ENCODE results near the gene PLCL1.

The PLCL1 gene

DNA sequence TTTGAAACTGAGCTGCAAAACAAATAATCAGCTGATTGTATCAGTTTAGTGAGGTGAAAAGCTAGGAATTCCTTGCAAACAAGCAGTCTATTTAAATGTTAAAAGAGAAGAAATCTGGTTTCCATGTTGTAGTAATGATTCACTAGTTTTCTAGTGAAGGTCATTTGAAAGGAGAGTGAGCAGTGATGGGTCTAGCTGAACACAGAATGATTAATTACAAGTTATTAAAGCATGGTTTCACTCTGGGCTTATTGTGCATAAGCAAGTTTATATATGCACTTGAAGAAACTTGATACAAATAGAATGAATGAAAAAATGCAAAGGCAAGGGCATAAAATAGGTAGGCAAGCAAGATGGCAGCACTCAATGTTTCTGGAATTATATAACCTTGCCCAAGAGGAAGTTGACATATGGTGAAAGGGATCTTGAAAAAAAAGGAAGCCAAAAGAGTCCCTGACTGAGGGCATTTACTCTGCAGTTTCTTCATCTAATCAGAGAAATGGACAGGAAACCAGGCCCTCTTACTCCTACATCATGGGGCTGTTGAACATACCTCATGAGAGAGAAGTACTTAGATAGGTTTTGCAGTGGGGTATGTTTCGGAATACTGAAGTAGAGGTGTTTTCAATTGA lies 53.2 kb downstream of the PLCL1 start:
- DNase-seq = peak in 1 of 2 experiments; percentile 32

DNA sequence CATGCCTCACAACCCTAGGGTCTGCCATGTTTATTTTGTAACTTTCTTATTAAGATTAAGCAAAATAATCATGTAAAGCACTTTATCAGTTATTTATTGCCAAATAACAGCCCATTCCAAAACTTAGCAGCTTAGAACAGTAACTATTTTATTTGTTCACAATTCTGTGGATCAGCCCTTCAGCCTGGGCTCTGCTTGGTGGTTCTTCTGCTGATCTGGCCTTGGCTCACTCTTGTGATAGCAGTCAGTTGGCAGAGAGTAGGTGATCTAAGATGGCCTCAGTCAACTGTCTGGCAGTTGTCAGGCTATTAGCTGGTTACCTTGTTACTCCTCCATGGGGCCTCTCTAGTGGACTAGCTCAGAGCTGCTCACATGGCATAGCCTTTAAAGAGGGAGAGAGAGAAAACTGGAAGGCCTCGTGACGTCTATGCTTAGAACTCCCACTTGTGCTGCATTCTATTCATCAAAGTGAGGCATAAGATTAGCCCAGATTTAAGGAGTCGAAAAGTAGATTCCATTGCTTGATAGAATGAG lies 54.3 kb downstream of the PLCL1 start:
- no peak for DNase-seq

DNA sequence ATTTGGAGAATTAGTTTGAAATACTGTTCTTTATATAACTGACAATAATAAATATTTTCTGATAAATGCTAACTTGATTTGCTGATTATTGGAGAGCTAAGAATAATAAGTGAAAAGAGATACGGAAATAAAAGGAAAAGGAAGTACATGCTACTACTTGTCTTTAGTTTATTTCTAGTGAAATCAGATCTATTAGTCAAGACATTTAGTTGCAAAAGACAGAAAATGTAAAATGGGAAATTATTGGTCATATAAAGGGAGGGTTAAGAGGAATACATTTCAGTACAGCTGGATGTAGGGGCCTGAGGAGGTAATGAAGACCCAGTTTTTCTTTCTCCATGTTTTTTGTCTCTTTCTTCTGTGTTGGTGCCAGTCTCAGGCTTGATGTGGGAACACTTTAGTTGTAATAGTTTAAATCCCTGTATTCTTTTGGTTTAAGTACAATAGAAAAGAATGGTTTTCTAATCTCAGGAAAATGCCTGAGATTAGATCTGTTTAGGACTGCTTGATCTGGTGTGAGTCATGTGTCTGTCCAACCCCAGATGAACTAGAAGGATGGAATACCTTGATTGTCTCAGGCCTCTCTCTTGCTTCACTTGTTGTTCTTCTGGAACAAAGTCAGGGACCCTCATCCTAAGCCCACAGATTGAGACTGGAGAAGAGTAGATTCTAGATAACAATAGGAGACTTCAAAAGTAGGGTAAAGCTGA lies 58.0 kb downstream of the PLCL1 start:
- DNase-seq = no peak

DNA sequence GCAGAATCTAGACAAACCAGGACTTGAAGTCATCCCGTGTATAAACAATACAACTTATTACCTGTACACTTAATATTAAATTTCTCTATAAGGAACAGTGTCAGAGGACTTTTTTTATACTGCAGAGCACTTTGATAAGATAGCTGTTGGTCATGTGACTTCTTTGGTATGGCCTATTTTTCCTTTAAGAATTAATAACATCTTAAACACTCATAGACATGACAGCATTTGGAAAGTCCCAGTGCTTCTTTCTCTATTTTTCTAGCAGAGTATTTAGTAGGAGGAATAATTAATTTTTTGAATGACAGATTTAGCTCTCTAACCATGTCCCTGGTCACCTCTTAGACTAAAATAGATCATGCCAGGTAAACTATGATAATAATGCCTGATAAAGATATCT lies 59.4 kb downstream of the PLCL1 start:
- DNase-seq = no peak

DNA sequence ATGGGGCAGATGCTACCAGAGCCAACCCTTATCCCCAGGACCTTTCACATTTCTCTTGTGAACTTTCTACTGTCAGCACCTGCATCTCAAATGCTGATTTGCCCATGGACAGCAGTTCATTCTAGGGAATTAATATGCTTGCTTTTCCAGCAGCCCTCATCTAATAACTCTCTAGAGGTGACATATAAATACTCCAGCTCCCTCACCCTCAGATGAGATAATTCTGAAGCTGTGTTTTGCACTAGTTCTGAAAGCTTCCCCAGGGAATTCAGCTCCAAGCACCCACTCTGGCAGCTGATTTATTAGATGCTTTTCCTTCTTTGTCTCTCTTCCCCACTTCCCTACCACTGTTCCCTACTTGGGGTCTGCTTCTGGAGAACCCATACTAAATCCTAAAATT lies 62.1 kb downstream of the PLCL1 start:
- DNase-seq = no peak

DNA sequence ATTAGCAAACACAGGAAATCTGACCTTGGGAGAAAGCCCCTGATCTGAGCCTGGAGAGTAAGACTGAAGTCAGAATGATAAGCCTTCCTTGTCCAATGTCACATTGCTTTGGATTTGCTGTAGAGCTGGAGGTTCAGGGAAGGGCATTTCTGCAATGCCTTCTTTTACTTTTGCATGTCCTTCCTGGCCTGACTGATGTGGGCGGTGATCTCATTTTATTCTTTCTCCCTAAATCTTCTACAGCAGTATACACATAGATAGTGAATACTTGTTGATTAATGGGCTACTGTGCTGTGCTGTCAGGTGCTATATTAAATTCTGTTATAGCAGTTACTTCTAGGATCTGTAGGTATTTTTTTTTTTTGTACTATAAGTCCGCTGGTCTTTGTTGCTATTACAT lies 62.6 kb downstream of the PLCL1 start:
- DNase-seq = no peak

DNA sequence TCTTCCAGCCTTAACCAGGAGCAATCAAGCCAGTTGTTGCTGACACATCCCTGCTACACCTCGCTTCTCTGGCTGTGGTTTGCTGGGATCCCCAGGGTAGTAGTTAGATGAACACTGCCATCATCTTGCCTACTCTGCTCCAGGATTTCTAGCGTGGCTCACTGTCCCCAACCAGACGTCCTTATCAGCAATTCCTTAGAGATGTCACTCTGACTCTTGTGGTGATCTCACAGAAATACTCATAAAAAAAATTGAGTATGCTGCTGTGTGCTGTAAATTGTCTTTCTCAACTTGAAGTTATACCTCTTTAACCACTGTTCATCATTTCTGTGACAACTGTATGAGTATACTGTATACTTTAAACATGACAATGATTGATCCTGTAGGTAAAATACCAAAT lies 63.2 kb downstream of the PLCL1 start:
- DNase-seq = no peak

DNA sequence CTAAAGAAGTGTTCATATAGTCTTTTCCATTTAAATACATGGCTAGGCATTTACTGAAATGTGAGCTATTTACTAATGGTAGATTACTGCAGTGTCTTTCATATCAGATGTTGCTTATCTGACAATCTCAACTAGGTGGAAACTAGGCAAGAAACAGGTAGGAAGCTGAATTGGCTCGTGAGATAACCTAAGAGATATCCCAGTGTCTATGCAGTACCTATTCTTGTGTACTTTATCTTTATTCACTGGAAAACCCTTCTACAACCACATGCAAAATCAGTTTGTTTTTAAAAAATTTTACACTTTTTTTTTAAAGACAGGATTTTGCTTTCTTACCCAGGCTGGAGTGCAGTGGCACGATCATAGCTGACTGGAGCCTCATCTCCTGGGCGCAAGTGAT lies 63.8 kb downstream of the PLCL1 start:
- no peak for DNase-seq

DNA sequence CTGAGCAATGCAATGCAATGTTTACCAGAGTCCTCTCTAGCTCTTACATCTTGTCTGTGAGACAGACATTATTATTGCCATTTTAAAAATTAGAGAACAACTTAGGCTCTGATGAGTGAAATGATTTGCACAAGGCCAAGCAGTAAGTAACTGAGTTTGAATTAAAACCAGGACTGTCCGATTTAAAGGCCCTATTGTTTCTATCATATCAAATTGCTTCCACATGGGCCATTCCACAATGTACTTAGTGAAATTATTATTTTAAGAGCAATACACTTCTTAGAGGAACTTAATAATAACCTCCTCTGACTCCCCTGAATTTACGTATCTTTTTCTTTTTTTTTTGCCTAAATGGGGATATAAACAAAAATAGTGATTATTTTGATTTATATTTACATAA lies 64.6 kb downstream of the PLCL1 start:
- DNase-seq = no peak

DNA sequence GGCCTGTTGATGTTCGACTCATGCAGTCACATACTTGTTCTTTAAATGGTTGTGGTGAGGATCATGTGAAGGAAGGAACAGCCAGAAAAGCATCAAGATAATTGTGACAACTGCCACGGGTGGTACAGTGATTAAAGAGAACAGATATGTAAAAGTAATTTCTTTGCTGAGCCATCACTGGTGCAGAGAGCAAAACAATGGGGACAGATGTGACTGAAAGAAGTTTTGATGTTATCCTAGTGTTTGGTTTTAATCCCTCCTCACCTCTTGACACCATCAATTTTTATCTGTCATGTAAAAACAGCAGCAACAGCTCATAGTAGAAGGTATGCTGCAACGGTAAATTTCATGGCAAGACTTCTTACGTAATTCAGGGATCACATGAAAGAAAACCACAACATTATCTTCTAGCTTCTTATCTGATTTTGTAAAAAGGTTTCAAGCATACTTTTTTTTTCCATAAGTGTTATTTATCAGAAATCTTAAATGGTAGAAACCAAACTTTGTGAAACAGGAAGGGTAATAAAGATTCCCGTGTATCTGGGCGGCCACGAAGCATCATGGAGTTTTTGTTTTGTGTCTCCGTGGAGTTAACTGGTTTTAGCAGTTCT lies 65.2 kb downstream of the PLCL1 start:
- DNase-seq = peak in 1 of 2 experiments; percentile 4

DNA sequence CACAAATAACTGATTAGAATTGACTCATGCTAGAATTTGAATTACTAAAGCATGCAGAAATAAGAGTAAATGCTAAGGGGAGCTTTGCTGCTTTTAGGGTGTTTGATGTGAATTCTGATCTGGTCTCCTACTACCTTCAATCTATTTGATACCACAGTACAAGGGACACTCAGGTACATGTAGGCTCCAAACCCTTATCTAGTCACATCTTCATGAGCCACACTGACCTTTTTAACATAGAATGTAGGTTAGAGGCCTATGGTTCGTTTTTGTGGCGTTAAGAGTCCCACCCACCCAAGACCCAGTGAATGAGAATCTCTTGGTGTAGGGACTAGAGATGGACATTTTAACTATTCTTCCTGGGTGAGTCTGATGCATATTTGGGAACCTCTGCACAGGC lies 65.7 kb downstream of the PLCL1 start:
- DNase-seq = no peak

DNA sequence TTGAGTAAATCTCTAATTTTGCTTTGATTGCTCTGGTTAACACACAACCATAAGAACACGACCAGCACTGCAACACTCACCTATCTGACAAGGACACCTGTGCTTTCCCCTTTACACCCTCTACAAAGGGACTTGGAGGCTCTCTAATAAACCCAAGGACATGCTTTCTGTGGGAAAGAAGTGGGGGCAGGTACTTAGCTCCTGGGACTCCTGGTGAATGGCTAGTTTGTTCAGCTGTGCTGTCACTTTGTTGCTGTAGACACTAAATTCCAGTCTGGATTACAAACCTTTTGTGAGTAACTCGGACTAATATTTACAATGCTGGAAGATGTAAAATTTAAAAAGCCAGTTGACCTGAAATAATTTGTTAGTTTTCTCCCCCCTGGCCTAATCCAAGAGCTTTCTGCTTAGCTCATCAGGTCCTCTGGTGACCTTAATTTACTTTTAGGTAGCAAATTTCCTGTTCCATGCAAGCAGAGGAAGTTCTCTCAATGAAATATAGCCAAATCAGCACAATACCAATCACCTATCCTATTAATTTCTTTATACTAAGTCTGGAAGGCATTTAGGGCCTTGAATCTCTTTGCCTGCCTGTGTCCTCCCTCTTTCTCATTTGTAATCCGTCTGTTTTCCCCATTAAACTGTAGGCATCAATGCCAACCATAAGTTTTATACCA lies 67.5 kb downstream of the PLCL1 start:
- DNase-seq = no peak

DNA sequence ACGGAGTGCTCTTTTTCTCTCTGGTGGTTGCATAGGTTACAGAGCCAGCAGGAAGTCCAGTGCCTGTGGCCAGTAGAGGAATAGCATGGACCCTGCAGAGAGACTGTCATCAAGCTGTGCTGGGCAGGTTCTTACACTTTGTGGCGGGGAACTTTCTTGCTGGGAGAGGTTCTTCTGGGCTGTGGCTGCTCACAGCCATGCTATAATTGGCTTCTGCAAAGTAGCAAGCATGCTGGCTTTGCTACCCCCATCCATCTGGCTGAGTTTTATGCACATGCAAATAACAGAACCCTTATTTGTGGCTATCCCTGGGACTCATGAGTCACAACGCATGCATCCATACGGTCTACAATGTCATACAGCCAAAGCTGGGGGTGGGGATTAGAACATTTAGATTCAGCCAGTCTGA lies 68.9 kb downstream of the PLCL1 start:
- peak in 1 of 2 experiments; percentile 10 for DNase-seq

DNA sequence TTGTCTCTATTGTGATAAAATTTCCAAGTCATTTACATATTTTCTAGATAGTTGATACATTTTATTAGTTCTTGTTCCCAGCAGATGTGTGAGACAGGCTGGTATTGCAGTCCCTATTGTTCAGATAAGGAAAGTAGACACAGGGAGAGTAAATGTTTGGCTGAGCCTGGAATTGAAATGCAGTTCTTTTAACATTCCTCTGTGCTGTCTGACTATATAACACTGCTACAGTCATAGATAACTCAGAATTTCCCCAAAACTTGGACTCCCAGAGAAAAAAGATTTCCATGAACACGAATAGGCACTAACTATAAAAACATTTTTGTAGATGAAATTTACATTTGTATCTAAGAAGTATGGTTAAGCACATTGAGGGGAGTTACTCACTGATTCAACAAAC lies 71.4 kb downstream of the PLCL1 start:
- no peak for DNase-seq

DNA sequence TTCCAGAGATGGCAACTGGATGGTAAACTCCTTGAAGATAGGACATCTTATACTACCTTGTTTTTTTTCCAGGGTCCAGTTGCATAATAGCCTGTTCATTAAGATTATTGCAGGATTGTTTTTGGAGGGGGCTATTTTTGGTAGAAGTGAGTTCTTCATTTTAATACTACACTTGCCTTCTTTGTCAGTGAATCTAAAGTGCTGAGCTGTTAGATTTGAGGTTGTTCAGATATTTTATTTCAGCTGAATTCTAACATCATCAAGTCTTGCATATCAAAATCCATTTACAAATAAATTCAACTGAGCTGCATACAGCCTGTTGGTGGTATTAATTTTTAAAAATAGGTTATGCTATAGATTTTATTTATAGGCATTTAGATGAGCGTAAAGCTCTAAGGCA lies 72.1 kb downstream of the PLCL1 start:
- no peak for DNase-seq

DNA sequence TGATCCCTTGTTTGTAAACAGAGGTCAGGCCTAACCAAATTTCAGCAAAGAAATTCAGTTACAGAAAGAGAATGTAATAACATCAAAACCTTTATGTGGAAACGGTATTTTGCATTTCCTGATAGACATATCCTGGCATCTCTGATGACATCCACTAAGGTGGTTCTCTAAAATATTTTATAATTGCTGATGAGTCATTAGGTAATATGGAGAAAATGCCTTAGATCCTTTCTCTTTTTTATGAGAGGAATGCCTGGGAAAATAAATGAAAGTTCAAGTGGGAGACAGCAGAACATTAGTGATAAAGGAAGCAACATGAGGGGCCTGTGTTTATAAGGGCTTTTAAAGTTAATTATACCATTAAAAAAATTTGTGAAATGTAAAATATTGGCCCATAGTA lies 72.6 kb downstream of the PLCL1 start:
- DNase-seq = no peak

DNA sequence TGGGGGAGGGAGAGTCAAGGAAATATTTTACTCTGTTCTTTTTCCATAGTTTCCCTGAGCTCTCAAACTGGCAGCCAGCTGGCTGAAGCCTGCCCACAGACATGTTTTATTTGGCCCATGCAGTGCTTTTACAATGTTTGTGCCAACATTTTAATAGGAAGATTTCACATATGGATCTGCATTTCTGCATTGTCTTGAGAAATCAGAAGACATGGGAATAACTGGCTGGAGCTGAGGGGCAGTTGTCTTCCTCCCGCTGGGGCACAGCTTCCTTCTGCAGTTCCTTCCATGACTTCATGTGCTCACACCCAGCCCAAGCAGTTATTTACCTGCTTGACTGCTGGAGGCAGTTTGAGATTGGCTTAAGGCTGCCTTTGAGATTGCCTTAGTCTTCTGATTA lies 74.4 kb downstream of the PLCL1 start:
- no peak for DNase-seq

DNA sequence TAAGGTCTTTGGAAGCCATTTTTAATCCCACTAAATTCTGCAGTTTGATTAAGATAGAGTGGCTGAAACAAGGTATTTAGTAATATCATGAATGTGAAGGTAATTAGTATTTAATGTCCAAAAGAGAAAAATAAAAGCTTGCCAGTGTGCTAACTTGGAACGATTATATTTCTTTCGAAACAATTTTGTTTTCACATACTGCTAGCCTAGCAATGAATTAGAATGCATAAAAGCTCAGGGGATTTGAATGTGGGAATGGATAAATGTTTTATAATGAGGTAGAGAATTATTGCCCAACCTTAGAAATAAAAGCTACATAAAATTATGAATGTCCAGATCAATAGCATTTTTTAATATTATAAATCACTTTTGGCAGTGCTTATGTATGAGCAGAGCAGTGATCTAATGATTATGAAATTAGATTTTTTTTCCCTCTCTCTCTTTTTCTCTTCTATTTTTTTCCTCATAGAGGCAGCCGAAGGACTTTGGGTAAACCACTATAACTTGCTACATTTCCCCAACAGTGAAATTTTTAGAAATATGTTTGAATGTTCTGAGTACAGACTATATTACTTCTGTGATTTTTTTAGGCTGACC lies 75.5 kb downstream of the PLCL1 start:
- no peak for DNase-seq

DNA sequence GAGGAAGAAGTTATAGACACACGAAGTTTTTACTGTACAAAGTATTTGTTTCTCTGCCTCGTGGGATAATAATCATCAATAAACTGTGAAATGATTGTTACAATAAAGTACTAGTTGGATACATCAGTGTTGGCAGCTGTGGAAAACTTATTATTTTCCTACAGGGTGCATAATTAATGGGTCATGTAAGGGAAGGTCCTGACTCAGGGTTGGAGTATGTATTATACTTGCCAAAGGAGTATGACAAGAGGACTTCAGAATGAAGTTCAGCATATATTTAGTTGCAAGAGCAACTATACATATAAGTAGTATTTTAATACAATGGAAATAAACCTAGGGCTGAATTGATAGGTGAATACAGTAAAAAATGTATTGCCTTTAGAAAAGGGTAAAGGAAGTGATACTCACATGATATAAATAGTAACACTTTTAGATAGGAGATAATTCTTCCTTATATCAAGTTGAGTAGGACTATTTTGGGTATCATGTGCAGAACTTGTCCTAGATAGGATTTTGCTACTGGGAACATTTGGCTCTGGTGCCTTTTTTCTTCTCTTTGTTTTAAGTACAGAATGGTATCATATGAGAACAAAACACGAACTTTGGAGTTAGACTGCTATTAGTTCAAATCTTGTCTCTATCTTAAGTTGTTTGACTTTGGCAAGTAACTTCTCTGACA lies 79.1 kb downstream of the PLCL1 start:
- DNase-seq = no peak

DNA sequence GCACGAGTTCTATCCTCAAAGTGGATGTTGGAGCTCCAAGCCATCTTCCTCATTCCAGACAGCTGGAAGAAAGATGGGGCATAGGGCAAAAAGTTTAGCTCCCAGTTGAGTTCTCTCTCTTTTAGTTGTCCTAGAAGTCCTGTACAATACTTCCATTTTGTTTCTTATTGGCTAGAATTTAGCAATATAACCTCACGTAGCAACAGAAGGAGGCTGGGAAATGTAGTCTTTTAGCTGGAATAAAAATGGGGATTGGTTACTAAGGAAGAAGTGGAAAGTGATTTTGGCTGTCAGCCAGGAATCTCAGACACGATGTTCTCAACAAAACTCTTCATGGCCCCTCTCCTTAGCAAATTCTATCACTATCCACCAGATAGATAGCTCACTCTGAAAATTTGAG lies 79.9 kb downstream of the PLCL1 start:
- DNase-seq = no peak

DNA sequence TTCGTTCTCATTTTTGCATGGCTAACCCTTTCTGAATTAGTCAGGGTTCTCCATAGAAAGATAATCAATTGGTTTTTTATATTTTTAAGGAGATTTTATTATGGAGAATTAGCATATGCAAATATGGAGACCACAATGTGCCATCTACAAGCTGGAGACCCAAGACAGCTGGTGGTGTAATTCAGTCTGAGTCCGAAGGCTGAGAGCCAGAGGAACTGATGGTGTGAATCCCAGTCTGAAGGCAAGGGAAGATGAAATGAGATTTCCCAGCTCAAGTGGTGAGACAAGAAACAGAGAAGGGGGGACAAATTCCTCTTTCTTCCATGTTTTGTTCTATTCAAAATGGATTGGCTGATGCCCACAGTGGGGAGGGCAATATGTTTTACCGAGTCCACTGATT lies 80.7 kb downstream of the PLCL1 start:
- no peak for DNase-seq

DNA sequence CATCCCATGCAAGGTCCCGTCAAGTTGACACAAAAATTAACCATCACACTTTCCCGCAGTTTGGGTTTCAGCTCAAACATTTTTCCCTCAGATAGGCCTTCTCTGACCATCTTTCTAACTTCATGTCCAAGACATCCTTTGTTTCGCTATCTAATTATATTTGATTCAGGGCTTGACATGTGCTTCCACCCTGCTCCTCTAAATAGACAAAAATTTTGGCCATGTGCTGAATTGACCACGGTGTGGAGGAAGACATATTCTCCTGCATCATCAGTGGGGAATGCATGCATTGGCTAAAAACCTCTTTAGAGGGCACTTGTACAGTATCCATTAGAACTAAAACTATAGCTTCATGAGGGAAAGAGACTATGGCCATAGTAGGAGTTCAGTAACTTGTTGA lies 81.2 kb downstream of the PLCL1 start:
- no peak for DNase-seq

DNA sequence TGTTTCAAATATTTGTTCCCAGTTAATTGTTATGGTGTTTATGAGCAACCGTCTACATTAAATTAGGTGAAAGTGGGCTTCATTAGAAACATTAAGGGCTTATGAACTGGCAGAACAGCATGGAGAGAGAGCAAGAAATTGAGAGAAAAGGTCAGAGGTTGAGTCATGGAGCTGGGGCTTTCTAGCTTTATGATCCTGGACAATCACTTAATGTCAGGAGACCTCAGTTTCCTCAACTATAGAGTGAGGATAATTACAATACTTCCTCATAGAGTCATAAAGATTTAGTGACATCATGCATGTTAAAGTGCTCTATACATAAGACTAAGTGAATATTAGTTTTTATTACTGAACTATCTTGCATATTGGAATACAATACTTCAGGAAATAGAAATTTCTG lies 83.9 kb downstream of the PLCL1 start:
- no peak for DNase-seq
